SIG-M5 (cell line): ENCODE measurements around the gene POMGNT2.

Experiments used
- DNase-seq: peaks from one replicate; lab custom pipeline; 2025; lab: John Stamatoyannopoulos, UW

POMGNT2 gene

GRCh38 chr3:43102773-43103480 is 3.0 kb downstream of the POMGNT2 start:
- DNase-seq: no peak

- no peak for DNase-seq
Measured at GRCh38 chr3:43098761-43099160, 7.1 kb downstream of the POMGNT2 start.

- DNase-seq: no peak
Measured at GRCh38 chr3:43097400-43098080, 8.3 kb downstream of the POMGNT2 start.

GRCh38 chr3:43096761-43097160 is 9.1 kb downstream of the POMGNT2 start:
- DNase-seq: no peak

GRCh38 chr3:43095370-43095769 is 10.5 kb downstream of the POMGNT2 start:
- DNase-seq: no peak

GRCh38 chr3:43094851-43095250 is 11.0 kb downstream of the POMGNT2 start:
- DNase-seq: no peak

GRCh38 chr3:43094381-43094780 is 11.5 kb downstream of the POMGNT2 start:
- no peak for DNase-seq

- DNase-seq: no peak
Measured at GRCh38 chr3:43093974-43094373, 11.9 kb downstream of the POMGNT2 start.

- no peak for DNase-seq
Measured at GRCh38 chr3:43093006-43093405, 12.9 kb downstream of the POMGNT2 start.

- DNase-seq: no peak
Measured at GRCh38 chr3:43091481-43091880, 14.4 kb downstream of the POMGNT2 start.

GRCh38 chr3:43090238-43090637 is 15.6 kb downstream of the POMGNT2 start:
- DNase-seq: no peak

- no peak for DNase-seq
Measured at GRCh38 chr3:43089081-43089480, 16.8 kb downstream of the POMGNT2 start.

- no peak for DNase-seq
Measured at GRCh38 chr3:43087249-43087776, 18.6 kb downstream of the POMGNT2 start.

GRCh38 chr3:43086460-43087165 is 19.3 kb downstream of the POMGNT2 start:
- DNase-seq: no peak

GRCh38 chr3:43082457-43082856 is 23.4 kb downstream of the POMGNT2 start:
- no peak for DNase-seq

- no peak for DNase-seq
Measured at GRCh38 chr3:43081796-43082195, 24.1 kb downstream of the POMGNT2 start.

- DNase-seq: no peak
Measured at GRCh38 chr3:43080726-43081568, 24.9 kb downstream of the POMGNT2 start.

GRCh38 chr3:43079536-43080332 is 26.1 kb downstream of the POMGNT2 start:
- DNase-seq: no peak

- no peak for DNase-seq
Measured at GRCh38 chr3:43077707-43078106, 28.2 kb downstream of the POMGNT2 start.

GRCh38 chr3:43077261-43077660 is 28.6 kb downstream of the POMGNT2 start:
- no peak for DNase-seq

GRCh38 chr3:43076857-43077256 is 29.0 kb downstream of the POMGNT2 start:
- DNase-seq: no peak
